Hepatocyte (in vitro differentiated cells): ENCODE data around the gene USP32. TPM values are rescaled to one million over a fixed set of nuclear protein-coding genes. Genes with fewer than 3 reads are reported as not detected.

Experiments
- DNase-seq: peaks from one replicate; pipeline ENCODE4 v3.0.0-alpha.2; 2016; ENCODE audit warnings: low spot score
- H2AFZ ChIP-seq: fragments of 200-600 bp; sonication (generic); 2 replicates; pipeline ENCODE4 v1.6.0; 2016; ENCODE audit warnings: antibody characterized with exemption, mild to moderate bottlenecking
- H3K27ac ChIP-seq: fragments of 200-600 bp; sonication (generic); 2 replicates; pipeline ENCODE4 v1.5.1; 2016; ENCODE audit warnings: mild to moderate bottlenecking
- H3K27me3 ChIP-seq: fragments of 200-600 bp; sonication (generic); 2 replicates; pipeline ENCODE4 v1.6.1; 2016
- H3K36me3 ChIP-seq: fragments of 200-600 bp; sonication (generic); replicated peaks from 2 replicates; pipeline ENCODE4 v1.5.1; 2016; ENCODE audit warnings: low read depth; ENCODE audit not compliant: insufficient read depth
- H3K4me1 ChIP-seq: fragments of 200-600 bp; sonication (generic); 2 replicates; pipeline ENCODE4 v1.5.1; 2016; ENCODE audit warnings: mild to moderate bottlenecking, moderate library complexity; ENCODE audit not compliant: insufficient read depth
- H3K4me2 ChIP-seq: fragments of 200-600 bp; sonication (generic); 2 replicates; pipeline ENCODE4 v1.6.0; 2016
- H3K4me3 ChIP-seq: fragments of 200-600 bp; sonication (generic); 2 replicates; pipeline ENCODE4 v1.5.1; 2016; ENCODE audit warnings: mild to moderate bottlenecking
- H3K79me2 ChIP-seq: fragments of 200-600 bp; sonication (generic); 2 replicates; pipeline ENCODE4 v1.6.0; 2017; ENCODE audit warnings: mild to moderate bottlenecking
- H3K9me2 ChIP-seq: fragments of 200-600 bp; sonication (generic); replicated peaks from 2 replicates; pipeline ENCODE4 v1.6.0; 2017; ENCODE audit warnings: mild to moderate bottlenecking; ENCODE audit not compliant: insufficient read depth
- H3K9me3 ChIP-seq: fragments of 200-600 bp; sonication (generic); 2 replicates; pipeline ENCODE4 v1.5.1; 2016; ENCODE audit warnings: low read depth, mild to moderate bottlenecking
- H4K20me1 ChIP-seq: fragments of 200-600 bp; sonication (generic); 2 replicates; pipeline ENCODE4 v1.6.0; 2016; ENCODE audit warnings: mild to moderate bottlenecking; ENCODE audit not compliant: insufficient read depth, poor library complexity, severe bottlenecking
- EZH2 ChIP-seq: fragments of 200-600 bp; sonication (generic); IDR thresholded peaks from 2 replicates; pipeline ENCODE4 v1.6.1; 2016; ENCODE audit warnings: antibody characterized with exemption, mild to moderate bottlenecking, borderline replicate concordance
- EZH2phosphoT487 ChIP-seq: fragments of 200-600 bp; sonication (generic); IDR thresholded peaks from one replicate; pipeline ENCODE4 v1.6.1; 2018; ENCODE audit warnings: antibody characterized with exemption, mild to moderate bottlenecking, low read depth, moderate library complexity; ENCODE audit not compliant: unreplicated experiment, severe bottlenecking
- WGBS: methylation state at CpG from one replicate; pipeline ENCODE4 v1.1.6; 2016; ENCODE audit warnings: low lambda C conversion rate; ENCODE audit errors: missing lambda C conversion rate; 5-methylcytosine and 5-hydroxymethylcytosine counted together
- polyA plus RNA-seq: library from polyadenylated mRNA; unstranded; fragments of >200 nt; fragmentation: Nextera tagmentation; extraction: Ambion mirVana; gene quantifications from 2 replicates; pipeline ENCODE4 v1.2.1, GENCODE V29; 2016
- total RNA-seq: library from RNA; depleted of rRNA; stranded (reverse); fragments of >200 nt; gene quantifications from 2 replicates; pipeline ENCODE4 v1.2.3, GENCODE V29; 2014
- TF ChIP-seq, protein P1 (sequence below): fragments of 200-600 bp; sonication (generic); IDR thresholded peaks from 2 replicates; pipeline ENCODE4 v1.5.1; 2016; ENCODE audit warnings: antibody characterized with exemption, mild to moderate bottlenecking; ENCODE audit not compliant: poor library complexity

The USP32 gene
- total and polyA plus RNA-seq, 2 experiments from 2014 or later: 15.3 to 37.0 TPM

DNA sequence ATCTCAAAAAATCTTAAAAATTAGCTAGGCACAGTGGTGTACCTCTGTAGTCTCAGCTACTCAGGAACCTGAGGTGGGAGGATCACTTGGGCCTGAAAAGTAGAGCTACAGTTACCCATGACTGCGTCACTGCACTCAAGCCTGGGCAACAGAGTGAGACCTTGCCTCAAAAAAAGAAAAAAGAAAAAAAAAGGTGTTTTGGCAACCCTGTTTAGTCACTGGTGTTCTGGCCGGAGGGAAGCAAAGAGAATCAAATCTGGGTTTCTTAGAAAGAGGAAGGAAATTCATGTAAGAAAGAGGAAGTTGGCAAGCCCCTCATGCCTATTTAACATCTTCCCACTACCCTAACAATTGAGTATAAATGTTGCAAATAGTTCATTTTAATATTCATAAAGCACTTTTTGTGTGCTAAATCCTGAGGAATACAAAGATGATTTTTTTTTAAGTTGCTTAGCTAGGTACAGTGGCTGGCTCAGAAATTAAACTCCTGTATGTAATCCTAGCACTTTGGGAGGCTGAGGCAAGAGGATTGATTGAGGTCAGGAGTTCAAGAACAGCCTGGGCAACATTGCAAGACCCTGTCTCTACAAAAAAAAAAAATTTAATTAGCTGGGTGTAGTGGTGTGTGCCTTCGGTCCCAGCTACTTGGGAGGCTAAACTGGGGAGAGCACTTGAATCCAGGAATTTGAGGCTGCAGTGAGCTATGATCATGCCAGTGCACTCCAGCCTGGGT, 6.5 kb upstream of the USP32 start:
- Histone ChIP-seq H3K4me2 (no peak overlapping the region), H3K79me2 (no peaks in the 10 kb centered on the region), H3K4me1 (no peaks in the 10 kb centered on the region), H3K36me3 (no peaks in the 10 kb centered on the region), H3K27ac (no peak overlapping the region), H3K27me3 (no peaks in the 10 kb centered on the region), H3K9me2 (no peaks in the 10 kb centered on the region), H3K9me3 (no peaks in the 10 kb centered on the region), H4K20me1 (no peaks in the 10 kb centered on the region), H3K4me3 (no peak overlapping the region), H2AFZ (no peak overlapping the region)
- 90% methylated on average over 3 of the region's 3 CpGs for WGBS
- no peak for DNase-seq
- TF ChIP-seq EZH2 (no peak), EZH2phosphoT487 (no peak)
- TF ChIP-seq, protein P1, sequence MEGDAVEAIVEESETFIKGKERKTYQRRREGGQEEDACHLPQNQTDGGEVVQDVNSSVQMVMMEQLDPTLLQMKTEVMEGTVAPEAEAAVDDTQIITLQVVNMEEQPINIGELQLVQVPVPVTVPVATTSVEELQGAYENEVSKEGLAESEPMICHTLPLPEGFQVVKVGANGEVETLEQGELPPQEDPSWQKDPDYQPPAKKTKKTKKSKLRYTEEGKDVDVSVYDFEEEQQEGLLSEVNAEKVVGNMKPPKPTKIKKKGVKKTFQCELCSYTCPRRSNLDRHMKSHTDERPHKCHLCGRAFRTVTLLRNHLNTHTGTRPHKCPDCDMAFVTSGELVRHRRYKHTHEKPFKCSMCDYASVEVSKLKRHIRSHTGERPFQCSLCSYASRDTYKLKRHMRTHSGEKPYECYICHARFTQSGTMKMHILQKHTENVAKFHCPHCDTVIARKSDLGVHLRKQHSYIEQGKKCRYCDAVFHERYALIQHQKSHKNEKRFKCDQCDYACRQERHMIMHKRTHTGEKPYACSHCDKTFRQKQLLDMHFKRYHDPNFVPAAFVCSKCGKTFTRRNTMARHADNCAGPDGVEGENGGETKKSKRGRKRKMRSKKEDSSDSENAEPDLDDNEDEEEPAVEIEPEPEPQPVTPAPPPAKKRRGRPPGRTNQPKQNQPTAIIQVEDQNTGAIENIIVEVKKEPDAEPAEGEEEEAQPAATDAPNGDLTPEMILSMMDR: no peak

DNA sequence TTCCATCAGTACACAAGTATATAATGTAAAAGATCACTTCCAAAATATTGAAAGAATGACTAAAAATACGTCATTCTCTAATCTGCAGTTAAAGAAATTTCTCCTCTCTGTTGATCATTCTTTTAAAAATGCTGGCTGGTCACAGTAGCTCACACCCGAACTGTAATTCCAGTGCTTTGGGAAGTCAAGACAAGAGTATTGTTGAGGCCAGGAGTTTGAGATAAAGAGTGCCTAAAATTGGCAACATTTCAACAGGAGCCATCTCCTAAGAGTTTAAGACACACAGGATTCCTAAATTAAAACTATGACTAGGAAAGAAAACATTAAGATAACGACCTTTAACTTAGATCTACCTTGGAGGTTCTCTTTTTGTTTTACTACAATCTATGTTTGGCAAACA, 4.5 kb upstream of the USP32 start:
- WGBS: 63% methylated on average over 3 of the region's 3 CpGs
- TF ChIP-seq EZH2phosphoT487: no peak
- no peak for TF ChIP-seq EZH2
- TF ChIP-seq, protein P1: no peak
- no peaks in the 10 kb centered on the region for H3K79me2 ChIP-seq
- H3K27ac ChIP-seq: no peak overlapping the region
- H3K4me3 ChIP-seq: no peak overlapping the region
- no peaks in the 10 kb centered on the region for H3K4me1 ChIP-seq
- no peaks in the 10 kb centered on the region for H3K36me3 ChIP-seq
- H2AFZ ChIP-seq: no peak overlapping the region
- no peaks in the 10 kb centered on the region for H3K9me3 ChIP-seq
- H3K9me2 ChIP-seq: no peaks in the 10 kb centered on the region
- no peak for DNase-seq
- no peaks in the 10 kb centered on the region for H4K20me1 ChIP-seq
- H3K4me2 ChIP-seq: no peak overlapping the region
- H3K27me3 ChIP-seq: no peaks in the 10 kb centered on the region

DNA sequence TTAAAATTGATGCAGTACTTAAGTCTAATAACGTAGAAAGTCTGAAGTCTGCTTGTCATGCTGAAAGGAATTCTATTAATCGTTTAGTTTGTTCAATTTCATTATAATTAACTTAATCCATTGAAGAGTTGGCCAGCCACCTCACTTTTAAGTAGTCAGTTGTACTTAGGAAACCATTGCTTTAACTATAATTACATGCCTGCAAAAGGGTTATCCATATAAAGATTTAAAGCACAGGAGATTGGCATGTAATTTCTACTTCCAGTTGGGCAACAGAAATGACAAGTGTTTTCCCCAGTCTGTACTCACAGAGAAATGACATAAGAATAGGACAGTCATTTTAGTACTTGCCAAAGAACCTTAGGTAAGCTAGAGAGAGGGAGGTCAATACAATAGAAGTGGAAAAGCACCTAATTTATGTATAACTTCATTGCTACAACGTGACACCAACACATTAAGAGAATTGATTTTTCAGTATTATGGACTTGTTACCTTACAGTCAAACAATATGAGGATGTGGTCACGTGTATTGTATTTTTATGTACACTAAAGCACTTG, 3.7 kb upstream of the USP32 start:
- H3K4me1 ChIP-seq: peaks cover 2% of the 10 kb centered on the region
- no peak for DNase-seq
- no peak overlapping the region for H3K27ac ChIP-seq
- no peaks in the 10 kb centered on the region for H3K36me3 ChIP-seq
- H3K4me3 ChIP-seq: no peak overlapping the region
- no peaks in the 10 kb centered on the region for H3K9me3 ChIP-seq
- H3K9me2 ChIP-seq: no peaks in the 10 kb centered on the region
- H4K20me1 ChIP-seq: no peaks in the 10 kb centered on the region
- no peak overlapping the region for H2AFZ ChIP-seq
- peaks cover 7% of the 10 kb centered on the region for H3K79me2 ChIP-seq
- no peaks in the 10 kb centered on the region for H3K27me3 ChIP-seq
- H3K4me2 ChIP-seq: no peak overlapping the region
- TF ChIP-seq EZH2phosphoT487 (no peak), EZH2 (no peak)
- TF ChIP-seq, protein P1: no peak
- WGBS: 87% methylated on average over 4 of the region's 4 CpGs
